ENCODE measurements around the gene SIK3. TPM values are rescaled to one million over a fixed set of nuclear protein-coding genes. Genes with fewer than 3 reads are reported as not detected.

SIK3 gene
- total and polyA plus RNA-seq, 2 experiments from 2014 or later: 29.1 to 58.5 TPM

DNA sequence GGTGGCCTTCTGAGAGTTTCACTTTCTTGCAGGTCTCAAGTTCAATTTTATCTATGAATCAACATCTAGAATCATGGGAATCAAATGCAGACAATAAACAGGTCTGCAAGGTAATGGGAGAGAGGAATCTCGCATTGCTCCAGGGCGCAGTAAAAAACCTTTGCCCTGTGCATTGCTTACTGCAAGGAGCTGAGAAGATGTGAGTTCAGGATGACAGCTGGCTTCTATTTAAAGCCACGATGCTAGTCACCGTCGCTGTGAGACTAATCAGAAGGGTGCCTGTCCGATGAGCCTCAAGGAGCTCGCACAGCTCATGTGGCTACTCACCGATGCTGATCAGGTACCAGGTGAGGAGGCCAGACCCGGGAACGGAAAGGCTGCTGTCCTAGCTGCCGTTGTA, 230.6 kb downstream of the SIK3 start:
- H3K4me1 ChIP-seq (ENCODE audit: low read depth): no peaks in the 10 kb centered on the region
- no peak for DNase-seq (ENCODE audit: low read depth in 1 of 2, low spot score in 1 of 2)
- no peak for TF ChIP-seq CTCF (IDR thresholded peaks at IDR 0.05; ENCODE audit: low read depth, low read length)
- H3K36me3 ChIP-seq: peaks cover 58% of the 10 kb centered on the region
- no peaks in the 10 kb centered on the region for H3K27me3 ChIP-seq
- no peaks in the 10 kb centered on the region for H3K9me3 ChIP-seq (ENCODE audit: low read depth)
- H3K27ac ChIP-seq: peak overlapping the region; percentile 36
- H3K4me3 ChIP-seq: no peak overlapping the region

GRCh38 chr11:116866804-116867455, 231.3 kb downstream of the SIK3 start:
- H3K9me3 ChIP-seq (ENCODE audit: low read depth): no peaks in the 10 kb centered on the region
- TF ChIP-seq CTCF (IDR thresholded peaks at IDR 0.05; ENCODE audit: low read depth, low read length): no peak
- H3K27me3 ChIP-seq: no peaks in the 10 kb centered on the region
- H3K27ac ChIP-seq: no peak overlapping the region
- no peak for DNase-seq (ENCODE audit: low read depth in 1 of 2, low spot score in 1 of 2)
- no peaks in the 10 kb centered on the region for H3K4me1 ChIP-seq (ENCODE audit: low read depth)
- peaks cover 59% of the 10 kb centered on the region for H3K36me3 ChIP-seq
- H3K4me3 ChIP-seq: no peak overlapping the region

- Histone ChIP-seq H3K36me3 (peaks cover 65% of the 10 kb centered on the region), H3K9me3 (ENCODE audit: low read depth) (no peaks in the 10 kb centered on the region), H3K27me3 (no peaks in the 10 kb centered on the region), H3K4me3 (no peak overlapping the region), H3K4me1 (ENCODE audit: low read depth) (no peaks in the 10 kb centered on the region), H3K27ac (no peak overlapping the region)
- no peak for TF ChIP-seq CTCF (IDR thresholded peaks at IDR 0.05; ENCODE audit: low read depth, low read length)
- no peak for DNase-seq (ENCODE audit: low read depth in 1 of 2, low spot score in 1 of 2)
Observed at GRCh38 chr11:116865696-116866095, 232.5 kb downstream of the SIK3 start.

- no peak overlapping the region for H3K27ac ChIP-seq
Observed at GRCh38 chr11:116864531-116864930, 233.7 kb downstream of the SIK3 start.

GRCh38 chr11:116862951-116863350, 235.3 kb downstream of the SIK3 start:
- Histone ChIP-seq H3K9me3 (ENCODE audit: low read depth) (no peaks in the 10 kb centered on the region), H3K27ac (no peak overlapping the region), H3K27me3 (no peaks in the 10 kb centered on the region), H3K36me3 (peaks cover 76% of the 10 kb centered on the region), H3K4me1 (ENCODE audit: low read depth) (no peaks in the 10 kb centered on the region), H3K4me3 (no peak overlapping the region)
- no peak for DNase-seq (ENCODE audit: low read depth in 1 of 2, low spot score in 1 of 2)
- no peak for TF ChIP-seq CTCF (IDR thresholded peaks at IDR 0.05; ENCODE audit: low read depth, low read length)

More at GRCh38 chr11:116864531-116864930, 233.7 kb downstream of the SIK3 start:
- Histone ChIP-seq H3K27me3 (no peaks in the 10 kb centered on the region), H3K36me3 (peaks cover 67% of the 10 kb centered on the region), H3K9me3 (ENCODE audit: low read depth) (no peaks in the 10 kb centered on the region), H3K4me3 (no peak overlapping the region), H3K4me1 (ENCODE audit: low read depth) (no peaks in the 10 kb centered on the region)
- no peak for TF ChIP-seq CTCF (IDR thresholded peaks at IDR 0.05; ENCODE audit: low read depth, low read length)
- no peak for DNase-seq (ENCODE audit: low read depth in 1 of 2, low spot score in 1 of 2)

All from cardiac muscle cell (in vitro differentiated cells and primary cell).